ENCODE measurements around the gene KIAA0232.
"Not testable (repeated sequence)": the region's sequence is repeated elsewhere in the genome, so short reads cannot be mapped to it uniquely, and the experiment has no call there.

KIAA0232 gene

GRCh38 chr4:6905516-6906445, 123.3 kb downstream of the KIAA0232 start:
- no peak for DNase-seq

GRCh38 chr4:6906486-6906885, 124.0 kb downstream of the KIAA0232 start:
- not testable (repeated sequence) for DNase-seq

GRCh38 chr4:6907658-6908191, 125.2 kb downstream of the KIAA0232 start:
- DNase-seq = peak; percentile 41

GRCh38 chr4:6908432-6909112, 126.0 kb downstream of the KIAA0232 start:
- no peak for DNase-seq

- DNase-seq = peak; percentile 46
Observed at GRCh38 chr4:6909113-6909969, 126.8 kb downstream of the KIAA0232 start, which contains the start of gene TBC1D14. TSS of gene TBC1D14 (plus strand) at chr4:6909826. CDS start at chr4:6923390, 13,564 bp downstream.

GRCh38 chr4:6909970-6910339, 127.4 kb downstream of the KIAA0232 start:
- DNase-seq = no peak

- DNase-seq = no peak
Observed at GRCh38 chr4:6910340-6910959, 127.9 kb downstream of the KIAA0232 start.

- DNase-seq = no peak
Observed at GRCh38 chr4:6910960-6911874, 128.7 kb downstream of the KIAA0232 start.

GRCh38 chr4:6911917-6912316, 129.4 kb downstream of the KIAA0232 start:
- not testable (repeated sequence) for DNase-seq

GRCh38 chr4:6912441-6912840, 129.9 kb downstream of the KIAA0232 start:
- DNase-seq = no peak

- DNase-seq = no peak
Observed at GRCh38 chr4:6913350-6913905, 130.9 kb downstream of the KIAA0232 start.

- DNase-seq = no peak
Observed at GRCh38 chr4:6914448-6914847, 131.9 kb downstream of the KIAA0232 start.

GRCh38 chr4:6915041-6916005, 132.8 kb downstream of the KIAA0232 start:
- DNase-seq = no peak

GRCh38 chr4:6916069-6916586, 133.6 kb downstream of the KIAA0232 start:
- no peak for DNase-seq

- DNase-seq = peak; percentile 20
Observed at GRCh38 chr4:6916587-6917460, 134.3 kb downstream of the KIAA0232 start.

GRCh38 chr4:6917461-6918271, 135.1 kb downstream of the KIAA0232 start:
- DNase-seq = peak; percentile 87

- no peak for DNase-seq
Observed at GRCh38 chr4:6918338-6918737, 135.8 kb downstream of the KIAA0232 start.
